B cell (primary cell): ENCODE measurements around the gene RGS3. TPM values are rescaled to one million over a fixed set of nuclear protein-coding genes. Genes with fewer than 3 reads are reported as not detected.

Experiments used
- ATAC-seq: fragments of 200-7000 bp; cut with Tn5 transposase; one replicate; pipeline ENCODE4 v1.10.0; 2021; ENCODE audit warnings: low read depth, mild to moderate bottlenecking, moderate number of reproducible peaks, moderate library complexity
- CTCF ChIA-PET: fragments of 350-600 bp; sonication (Branson Sonifier 250); formaldehyde crosslinking; loops from one replicate; lab custom pipeline; 2021; ENCODE audit warnings: antibody characterized with exemption, inconsistent platforms; lab: Charles Lee
- POLR2A ChIA-PET: fragments of 350-600 bp; sonication (Branson Sonifier 250); formaldehyde crosslinking; loops from one replicate; lab custom pipeline; 2021; ENCODE audit warnings: antibody characterized with exemption; lab: Charles Lee
- DNase-seq: peaks from one replicate; pipeline ENCODE4 v3.0.0; 2013
- H2AFZ ChIP-seq: 2 replicates; pipeline ENCODE4 v1.6.1; 2012; ENCODE audit warnings: mild to moderate bottlenecking, low read depth, low read length; ENCODE audit not compliant: insufficient read depth, poor library complexity, severe bottlenecking
- H3K27ac ChIP-seq, 2 donors: 1 replicate in 1 of 2; 2 replicates in 1 of 2; pipeline ENCODE4 v1.5.1; 2012 to 2013; ENCODE audit warnings: low read length in 2 of 2, mild to moderate bottlenecking in 2 of 2, moderate library complexity in 1 of 2
- H3K27me3 ChIP-seq, 4 experiments: fragments of 200-600 bp in 1 of 4; sonication (generic) in 1 of 4; replicated peaks in 1 of 4; 1 replicate in 2 of 4; 2 replicates in 2 of 4; pipeline versions ENCODE4 v1.6.1 to v1.7.0; 2013 to 2016; ENCODE audit warnings: low read length in 3 of 4, mild to moderate bottlenecking in 2 of 4, mixed read lengths in 1 of 4, moderate library complexity in 1 of 4; ENCODE audit not compliant: insufficient read depth in 4 of 4, control insufficient read depth in 3 of 4; ENCODE audit errors: control extremely low read depth in 1 of 4
- H3K36me3 ChIP-seq, 2 experiments: replicated peaks in 1 of 2; 1 replicate in 1 of 2; 2 replicates in 1 of 2; pipeline versions ENCODE4 v1.6.1 to v1.7.1; 2013; ENCODE audit warnings: low read length in 1 of 2; ENCODE audit not compliant: insufficient read depth in 2 of 2, control insufficient read depth in 1 of 2; ENCODE audit errors: control extremely low read depth in 1 of 2, extremely low read depth in 1 of 2
- H3K4me1 ChIP-seq, 2 donors: fragments of 200-600 bp in 1 of 2; sonication (generic) in 1 of 2; 1 replicate in 1 of 2; 2 replicates in 1 of 2; pipeline versions ENCODE4 v1.5.1 to v1.6.1; 2013 to 2017; ENCODE audit warnings: low read length in 2 of 2; ENCODE audit not compliant: control insufficient read depth in 2 of 2, insufficient read depth in 2 of 2
- H3K4me2 ChIP-seq: replicated peaks from 2 replicates; pipeline ENCODE3; 2012; ENCODE audit warnings: mild to moderate bottlenecking, low read depth, low read length; ENCODE audit not compliant: poor library complexity, severe bottlenecking
- H3K4me3 ChIP-seq, 5 experiments: fragments of 200-600 bp in 1 of 5; sonication (generic) in 1 of 5; 1 replicate in 3 of 5; 2 replicates in 2 of 5; pipeline versions ENCODE4 v1.5.1 to v1.7.0; 2011 to 2016; ENCODE audit warnings: low read length in 4 of 5, mild to moderate bottlenecking in 4 of 5, low read depth in 2 of 5, control low read depth in 1 of 5, moderate library complexity in 1 of 5; ENCODE audit not compliant: insufficient read depth in 1 of 5; ENCODE audit errors: control extremely low read depth in 1 of 5, extremely low read depth in 1 of 5
- H3K79me2 ChIP-seq: fragments of 200-600 bp; sonication (generic); one replicate; pipeline ENCODE4 v1.6.0; 2016; ENCODE audit warnings: low read length; ENCODE audit not compliant: control insufficient read depth, insufficient read depth
- H3K9ac ChIP-seq: fragments of 200-600 bp; sonication (generic); 2 replicates; pipeline ENCODE4 v1.6.1; 2017; ENCODE audit warnings: mild to moderate bottlenecking, low read length, moderate library complexity
- H3K9me3 ChIP-seq, 3 donors: one replicate each; pipeline versions ENCODE4 v1.6.1 to v1.7.1; 2013; ENCODE audit warnings: low read length in 2 of 3; ENCODE audit not compliant: control insufficient read depth in 2 of 3, insufficient read depth in 1 of 3; ENCODE audit errors: control extremely low read depth in 1 of 3
- H4K20me1 ChIP-seq: 2 replicates; pipeline ENCODE4 v1.6.0; 2012; ENCODE audit warnings: mild to moderate bottlenecking, low read length; ENCODE audit not compliant: insufficient read depth, control insufficient read depth, poor library complexity, severe bottlenecking
- H3K27ac Mint-ChIP-seq: one replicate; pipeline ENCODE4 v1.8.0; 2021; ENCODE audit warnings: mixed read lengths
- H3K27me3 Mint-ChIP-seq: one replicate; pipeline ENCODE4 v1.8.0; 2021; ENCODE audit warnings: mixed read lengths
- H3K4me1 Mint-ChIP-seq: one replicate; pipeline ENCODE4 v1.8.0; 2021; ENCODE audit warnings: mixed read lengths
- H3K4me3 Mint-ChIP-seq: one replicate; pipeline ENCODE4 v1.8.0; 2021; ENCODE audit warnings: mixed read lengths
- H3K9me3 Mint-ChIP-seq: one replicate; pipeline ENCODE4 v1.8.0; 2022; ENCODE audit warnings: mixed read lengths; ENCODE audit not compliant: insufficient read depth
- EZH2 ChIP-seq: IDR thresholded peaks from 2 replicates; pipeline ENCODE4 v1.6.1; 2012; ENCODE audit warnings: borderline replicate concordance, low read depth, mild to moderate bottlenecking, moderate library complexity, low read length; ENCODE audit not compliant: insufficient read depth, poor library complexity, severe bottlenecking
- WGBS: methylation state at CpG from one replicate; pipeline ENCODE4 v1.1.5; 2013; ENCODE audit warnings: missing lambda C conversion rate; ENCODE audit not compliant: insufficient coverage; 5-methylcytosine and 5-hydroxymethylcytosine counted together
- intact Hi-C: fragments of 100-400 bp; cut with micrococcal nuclease; formaldehyde crosslinking; loops from one replicate; pipeline ENCODE4 v1.10.0; 2022
- polyA plus RNA-seq: library from polyadenylated mRNA; depleted of rRNA; stranded (reverse); fragments of >200 nt; gene quantifications from 2 replicates; pipeline ENCODE4 v1.2.3, GENCODE V29; 2012
- total RNA-seq, 2 donors: library from RNA; stranded (reverse); fragments of 120-200 nt in 1 of 2; gene quantifications; 1 replicate in 1 of 2; 2 replicates in 1 of 2; pipeline versions ENCODE4 v1.2.3 to v1.2.4, GENCODE V29; 2013 to 2022
- TF ChIP-seq, protein P1 (sequence below): fragments of 200-600 bp; IDR thresholded peaks from one replicate; pipeline ENCODE4 v1.8.0; 2022; ENCODE audit warnings: antibody characterized with exemption, mild to moderate bottlenecking

RGS3 gene
- total and polyA plus RNA-seq, 2 donors (not counting 1 experiment from before 2014, with no cell fraction given), result 12.0 to 15.6 TPM

- Mint-ChIP-seq H3K27ac (no peak overlapping the region), H3K27me3 (no peaks in the 10 kb centered on the region), H3K4me3 (no peak overlapping the region), H3K4me1 (peaks cover 34% of the 10 kb centered on the region), H3K9me3 (no peaks in the 10 kb centered on the region)
- ChIA-PET CTCF (interaction anchor here (0.5 kb wide), 1 partner anchor 76 kb away, joined by 3 read pairs; no protein-coding TSS in a partner anchor), POLR2A (no interaction called here)
- ATAC-seq, result no peak
- Histone ChIP-seq H3K4me3 (no peak overlapping the region), H4K20me1 (no peaks in the 10 kb centered on the region), H3K27me3 (no peaks in the 10 kb centered on the region), H3K79me2 (no peaks in the 10 kb centered on the region), H3K9ac (no peak overlapping the region), H3K27ac (no peak overlapping the region), H3K9me3 (no peaks in the 10 kb centered on the region), H3K4me2 (no peak overlapping the region), H3K4me1 (peaks cover 23 to 24% of the 10 kb centered on the region in 2 donors), H2AFZ (no peak overlapping the region), H3K36me3 (no peaks in the 10 kb centered on the region)
- no peak for DNase-seq
- intact Hi-C loops, result no loop called here
- 97% methylated on average over 8 of the region's 8 CpGs for WGBS
- no peak for TF ChIP-seq EZH2
- TF ChIP-seq, protein P1, sequence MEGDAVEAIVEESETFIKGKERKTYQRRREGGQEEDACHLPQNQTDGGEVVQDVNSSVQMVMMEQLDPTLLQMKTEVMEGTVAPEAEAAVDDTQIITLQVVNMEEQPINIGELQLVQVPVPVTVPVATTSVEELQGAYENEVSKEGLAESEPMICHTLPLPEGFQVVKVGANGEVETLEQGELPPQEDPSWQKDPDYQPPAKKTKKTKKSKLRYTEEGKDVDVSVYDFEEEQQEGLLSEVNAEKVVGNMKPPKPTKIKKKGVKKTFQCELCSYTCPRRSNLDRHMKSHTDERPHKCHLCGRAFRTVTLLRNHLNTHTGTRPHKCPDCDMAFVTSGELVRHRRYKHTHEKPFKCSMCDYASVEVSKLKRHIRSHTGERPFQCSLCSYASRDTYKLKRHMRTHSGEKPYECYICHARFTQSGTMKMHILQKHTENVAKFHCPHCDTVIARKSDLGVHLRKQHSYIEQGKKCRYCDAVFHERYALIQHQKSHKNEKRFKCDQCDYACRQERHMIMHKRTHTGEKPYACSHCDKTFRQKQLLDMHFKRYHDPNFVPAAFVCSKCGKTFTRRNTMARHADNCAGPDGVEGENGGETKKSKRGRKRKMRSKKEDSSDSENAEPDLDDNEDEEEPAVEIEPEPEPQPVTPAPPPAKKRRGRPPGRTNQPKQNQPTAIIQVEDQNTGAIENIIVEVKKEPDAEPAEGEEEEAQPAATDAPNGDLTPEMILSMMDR, result no peak
Measured at GRCh38 chr9:113525831-113526230, 62.3 kb downstream of the RGS3 start.

- 98% methylated on average over 7 of the region's 8 CpGs for WGBS
- peaks cover 34% of the 10 kb centered on the region for H3K4me1 Mint-ChIP-seq
Measured at GRCh38 chr9:113526231-113526746, 62.8 kb downstream of the RGS3 start.

More at GRCh38 chr9:113526231-113526746, 62.8 kb downstream of the RGS3 start:
- H4K20me1 ChIP-seq, result no peaks in the 10 kb centered on the region
- no peak overlapping the region for H3K4me3 ChIP-seq
- no peaks in the 10 kb centered on the region for H3K36me3 ChIP-seq
- POLR2A ChIA-PET, result no interaction called here
- no peak overlapping the region for H3K27ac ChIP-seq
- Mint-ChIP-seq H3K4me3 (no peak overlapping the region), H3K27ac (no peak overlapping the region), H3K27me3 (no peaks in the 10 kb centered on the region), H3K9me3 (no peaks in the 10 kb centered on the region)
- H3K27me3 ChIP-seq, result no peaks in the 10 kb centered on the region
- H3K9me3 ChIP-seq, result no peaks in the 10 kb centered on the region
- ATAC-seq (no peak), DNase-seq (no peak)
- no peak overlapping the region for H3K9ac ChIP-seq
- H3K4me2 ChIP-seq, result no peak overlapping the region
- H2AFZ ChIP-seq, result no peak overlapping the region
- H3K4me1 ChIP-seq, result peaks cover 23 to 24% of the 10 kb centered on the region in 2 donors
- intact Hi-C loops, result no loop called here
- CTCF ChIA-PET, result no interaction called here
- H3K79me2 ChIP-seq, result no peaks in the 10 kb centered on the region
- no peak for TF ChIP-seq EZH2
- TF ChIP-seq, protein P1, result no peak
